GM12872 (cell line): ENCODE measurements around the gene PLEKHA5.

Source experiments
- CTCF ChIP-seq: IDR thresholded peaks from 3 replicates; pipeline ENCODE4 v1.5.1; 2011; ENCODE audit warnings: low read depth, mild to moderate bottlenecking, low read length, moderate library complexity; ENCODE audit not compliant: insufficient read depth

The PLEKHA5 gene

GRCh38 chr12:19130224-19131024 is 891 bp downstream of the PLEKHA5 start:
- no peak for TF ChIP-seq CTCF

- TF ChIP-seq CTCF: no peak
Measured at GRCh38 chr12:19131025-19131444, 1.5 kb downstream of the PLEKHA5 start.

- TF ChIP-seq CTCF: no peak
Measured at GRCh38 chr12:19138551-19138950, 9.0 kb downstream of the PLEKHA5 start.

- TF ChIP-seq CTCF: no peak
Measured at GRCh38 chr12:19138956-19139355, 9.4 kb downstream of the PLEKHA5 start.

- TF ChIP-seq CTCF: no peak
Measured at GRCh38 chr12:19139615-19140194, 10.2 kb downstream of the PLEKHA5 start.

GRCh38 chr12:19140381-19141236 is 11.1 kb downstream of the PLEKHA5 start:
- TF ChIP-seq CTCF: no peak

GRCh38 chr12:19142499-19142898 is 13.0 kb downstream of the PLEKHA5 start:
- TF ChIP-seq CTCF: no peak
